Calu3 (cell line): ENCODE data around the gene CLCN1. TPM values are rescaled to one million over a fixed set of nuclear protein-coding genes. Genes with fewer than 3 reads are reported as not detected.

ENCODE experiments used
- BruUV-seq: library from RNA; stranded (reverse); fragments of 400-500 nt; replicated peaks from 2 replicates; lab custom pipeline; 2021; lab: Mats Ljungman, UMichigan
- CTCF ChIA-PET: fragments of 300-600 bp; sonication (Branson Sonifier 250); formaldehyde crosslinking; loops from one replicate; lab custom pipeline; 2022; ENCODE audit warnings: antibody characterized with exemption; lab: Charles Lee
- DNase-seq: peaks from one replicate; pipeline ENCODE4 v3.0.0; 2022
- H3K27ac Mint-ChIP-seq: one replicate; pipeline ENCODE4 v1.8.0; 2022; ENCODE audit warnings: mixed read lengths; ENCODE audit not compliant: unreplicated experiment
- H3K27me3 Mint-ChIP-seq: one replicate; pipeline ENCODE4 v1.8.0; 2022; ENCODE audit warnings: mixed read lengths; ENCODE audit not compliant: unreplicated experiment
- H3K36me3 Mint-ChIP-seq: one replicate; pipeline ENCODE4 v1.8.0; 2022; ENCODE audit warnings: mild to moderate bottlenecking, moderate library complexity, mixed read lengths; ENCODE audit not compliant: insufficient read depth, unreplicated experiment
- H3K4me1 Mint-ChIP-seq: one replicate; pipeline ENCODE4 v1.8.0; 2022; ENCODE audit warnings: mild to moderate bottlenecking, low read depth, mixed read lengths; ENCODE audit not compliant: unreplicated experiment
- H3K4me3 Mint-ChIP-seq: one replicate; pipeline ENCODE4 v1.8.0; 2022; ENCODE audit warnings: mild to moderate bottlenecking, low read depth, moderate library complexity, mixed read lengths; ENCODE audit not compliant: unreplicated experiment
- H3K9me3 Mint-ChIP-seq: one replicate; pipeline ENCODE4 v1.8.0; 2022; ENCODE audit warnings: low read depth, mixed read lengths; ENCODE audit not compliant: unreplicated experiment
- CTCF ChIP-seq: fragments of 200-600 bp; IDR thresholded peaks from one replicate; pipeline ENCODE4 v1.8.0; 2022; ENCODE audit warnings: antibody characterized with exemption; ENCODE audit not compliant: unreplicated experiment
- intact Hi-C: fragments of 100-400 bp; cut with micrococcal nuclease; formaldehyde crosslinking; loops from one replicate; pipeline ENCODE4 v1.10.0; 2022; ENCODE audit not compliant: unreplicated experiment
- total RNA-seq: library from RNA; stranded (reverse); gene quantifications from 2 replicates; pipeline ENCODE4 v1.2.3, GENCODE V29; 2022

The CLCN1 gene
- total RNA-seq, 1 experiment from 2014 or later: 0.61 TPM

- BruUV-seq: TSS peak; percentile 57
- CTCF ChIA-PET: interaction anchor here (0.5 to 0.7 kb wide), 2 partner anchors 12 to 142 kb away, joined by 3 read pairs; no protein-coding TSS in a partner anchor
These were observed 66.3 kb downstream of the CLCN1 start for GRCh38 chr7:143382126-143382790.

GRCh38 chr7:143382791-143383641 is 67.1 kb downstream of the CLCN1 start:
- CTCF ChIA-PET: no interaction called here
- no peak for DNase-seq
- Mint-ChIP-seq H3K4me3 (peak overlapping the region; percentile 85), H3K4me1 (peaks cover 21% of the 10 kb centered on the region), H3K9me3 (no peaks in the 10 kb centered on the region), H3K36me3 (peaks cover 46% of the 10 kb centered on the region), H3K27ac (no peak overlapping the region), H3K27me3 (no peaks in the 10 kb centered on the region)
- BruUV-seq: no TSS peak
- intact Hi-C loops: no loop called here
- TF ChIP-seq CTCF: no peak

More at GRCh38 chr7:143382126-143382790, 66.3 kb downstream of the CLCN1 start:
- H3K36me3 Mint-ChIP-seq: peaks cover 46% of the 10 kb centered on the region
- H3K4me1 Mint-ChIP-seq: peaks cover 21% of the 10 kb centered on the region
- H3K9me3 Mint-ChIP-seq: no peaks in the 10 kb centered on the region
- H3K4me3 Mint-ChIP-seq: peak overlapping the region; percentile 85
- no peak overlapping the region for H3K27ac Mint-ChIP-seq
- DNase-seq: no peak
- TF ChIP-seq CTCF: no peak
- intact Hi-C loops: no loop called here
- H3K27me3 Mint-ChIP-seq: no peaks in the 10 kb centered on the region

- CTCF ChIA-PET: no interaction called here
- intact Hi-C loops: no loop called here
- no TSS peak for BruUV-seq
These were observed 67.7 kb downstream of the CLCN1 start for GRCh38 chr7:143383642-143383957.

GRCh38 chr7:143384148-143384547 is 68.2 kb downstream of the CLCN1 start:
- H3K4me3 Mint-ChIP-seq: no peak overlapping the region
- intact Hi-C loops: no loop called here
- BruUV-seq: no TSS peak
- peaks cover 11% of the 10 kb centered on the region for H3K4me1 Mint-ChIP-seq
- no peak for DNase-seq
- no peaks in the 10 kb centered on the region for H3K9me3 Mint-ChIP-seq
- TF ChIP-seq CTCF: no peak
- no peaks in the 10 kb centered on the region for H3K27me3 Mint-ChIP-seq
- CTCF ChIA-PET: no interaction called here
- no peak overlapping the region for H3K27ac Mint-ChIP-seq
- H3K36me3 Mint-ChIP-seq: peaks cover 55% of the 10 kb centered on the region

More at GRCh38 chr7:143383642-143383957, 67.7 kb downstream of the CLCN1 start:
- Mint-ChIP-seq H3K4me1 (peaks cover 16% of the 10 kb centered on the region), H3K27me3 (no peaks in the 10 kb centered on the region), H3K27ac (no peak overlapping the region), H3K36me3 (peaks cover 51% of the 10 kb centered on the region), H3K9me3 (no peaks in the 10 kb centered on the region), H3K4me3 (no peak overlapping the region)
- no peak for TF ChIP-seq CTCF
- DNase-seq: no peak
